ENCODE data around the gene PLA2G12A. TPM values are rescaled to one million over a fixed set of nuclear protein-coding genes. Genes with fewer than 3 reads are reported as not detected.

Gene PLA2G12A
- total RNA-seq = 32.0 TPM
- long read RNA-seq, full-length matches to known transcripts = 20 of 27 reads
- long read RNA-seq, partial matches to known transcripts = 0 of 27 reads
- long read RNA-seq, other reads (novel, unspliced or antisense) = 7 of 27 reads

GRCh38 chr4:109729718-109730618, at the start of gene PLA2G12A:
TSS of gene PLA2G12A (minus strand) at chr4:109730070. CDS start at chr4:109729809, 261 bp downstream.
- H3K36me3 ChIP-seq = no peaks in the 10 kb centered on the region
- DNase-seq = peak; percentile 93
- H3K4me3 ChIP-seq = peak within 1 kb of the TSS; percentile 76
- intact Hi-C loops (cut with DNase I) = no loop called here
- peak within 1 kb of the TSS; percentile 80 for H3K27ac ChIP-seq
- peak; percentile 98 to 99 for ATAC-seq
- H3K9me3 ChIP-seq = no peaks in the 10 kb centered on the region
- H3K4me1 ChIP-seq = peaks cover 15% of the 10 kb centered on the region
- TF ChIP-seq CTCF (IDR thresholded peaks at IDR 0.05) = no peak
- no peaks in the 10 kb centered on the region for H3K27me3 ChIP-seq (ENCODE audit: low read depth)

- Histone ChIP-seq H3K9me3 (no peaks in the 10 kb centered on the region), H3K4me1 (no peaks in the 10 kb centered on the region), H3K4me3 (no peak overlapping the region), H3K36me3 (peaks cover 12% of the 10 kb centered on the region), H3K27ac (no peak overlapping the region), H3K27me3 (ENCODE audit: low read depth) (no peaks in the 10 kb centered on the region)
- intact Hi-C loops (cut with DNase I) = no loop called here
- no peak for ATAC-seq
- TF ChIP-seq CTCF (IDR thresholded peaks at IDR 0.05) = no peak
- DNase-seq = no peak
Measured at GRCh38 chr4:109764789-109765402, 35.0 kb upstream of the PLA2G12A start.

GRCh38 chr4:109764376-109764775, 34.5 kb upstream of the PLA2G12A start:
- H3K27ac ChIP-seq = no peak overlapping the region
- H3K27me3 ChIP-seq (ENCODE audit: low read depth) = no peaks in the 10 kb centered on the region
- ATAC-seq = no peak
- no peaks in the 10 kb centered on the region for H3K9me3 ChIP-seq
- no peak overlapping the region for H3K4me3 ChIP-seq
- H3K4me1 ChIP-seq = no peaks in the 10 kb centered on the region
- H3K36me3 ChIP-seq = peaks cover 12% of the 10 kb centered on the region
- DNase-seq = no peak
- intact Hi-C loops (cut with DNase I) = no loop called here
- TF ChIP-seq CTCF (IDR thresholded peaks at IDR 0.05) = no peak

- TF ChIP-seq CTCF (IDR thresholded peaks at IDR 0.05) = no peak
- Histone ChIP-seq H3K27ac (no peak overlapping the region), H3K4me1 (no peaks in the 10 kb centered on the region), H3K4me3 (no peak overlapping the region), H3K9me3 (no peaks in the 10 kb centered on the region), H3K36me3 (peaks cover 12% of the 10 kb centered on the region), H3K27me3 (ENCODE audit: low read depth) (no peaks in the 10 kb centered on the region)
- DNase-seq (no peak), ATAC-seq (no peak)
- intact Hi-C loops (cut with DNase I) = no loop called here
Measured at GRCh38 chr4:109760682-109761081, 30.8 kb upstream of the PLA2G12A start.

- H3K27me3 ChIP-seq (ENCODE audit: low read depth) = no peaks in the 10 kb centered on the region
- no peak overlapping the region for H3K27ac ChIP-seq
- H3K9me3 ChIP-seq = no peaks in the 10 kb centered on the region
- no peaks in the 10 kb centered on the region for H3K4me1 ChIP-seq
- H3K36me3 ChIP-seq = peaks cover 4% of the 10 kb centered on the region
- intact Hi-C loops (cut with DNase I) = no loop called here
- H3K4me3 ChIP-seq = no peak overlapping the region
- TF ChIP-seq CTCF (IDR thresholded peaks at IDR 0.05) = no peak
- DNase-seq (no peak), ATAC-seq (no peak)
Measured at GRCh38 chr4:109755656-109756055, 25.8 kb upstream of the PLA2G12A start.
